ENCODE data around the gene ASPG. TPM values are rescaled to one million over a fixed set of nuclear protein-coding genes. Genes with fewer than 3 reads are reported as not detected.

ASPG gene
- total RNA-seq, 1 experiment from 2014 or later: not detected

GRCh38 chr14:104081261-104081835 lies 4.2 kb upstream of the ASPG start:
- DNase-seq: no peak
- Histone ChIP-seq H3K27me3 (ENCODE audit: low read length) (no peaks in the 10 kb centered on the region), H3K27ac (ENCODE audit: low read length) (no peak overlapping the region), H3K9ac (ENCODE audit: low read length) (no peak overlapping the region), H3K36me3 (ENCODE audit: insufficient read depth, low read length) (no peaks in the 10 kb centered on the region), H3K4me2 (ENCODE audit: low read depth, low read length, poor library complexity, severe bottlenecking) (no peak overlapping the region), H3K79me2 (ENCODE audit: low read length) (no peaks in the 10 kb centered on the region), H4K20me1 (ENCODE audit: insufficient read depth, low read depth, low read length) (no peaks in the 10 kb centered on the region), H3K4me1 (ENCODE audit: low read length) (no peaks in the 10 kb centered on the region), H3K9me2 (replicated peaks; ENCODE audit: insufficient read depth, low read length) (no peaks in the 10 kb centered on the region), H3K4me3 (ENCODE audit: low read length) (no peak overlapping the region), H2AFZ (ENCODE audit: low read length) (no peak overlapping the region), H3K9me3 (ENCODE audit: low read length) (no peaks in the 10 kb centered on the region)

- Histone ChIP-seq H3K4me3 (ENCODE audit: low read length) (no peak overlapping the region), H3K9ac (ENCODE audit: low read length) (no peak overlapping the region), H3K27me3 (ENCODE audit: low read length) (no peaks in the 10 kb centered on the region), H3K4me2 (ENCODE audit: low read depth, low read length, poor library complexity, severe bottlenecking) (no peak overlapping the region), H3K79me2 (ENCODE audit: low read length) (no peaks in the 10 kb centered on the region), H2AFZ (ENCODE audit: low read length) (no peak overlapping the region), H3K4me1 (ENCODE audit: low read length) (no peaks in the 10 kb centered on the region), H3K9me2 (replicated peaks; ENCODE audit: insufficient read depth, low read length) (no peaks in the 10 kb centered on the region), H3K27ac (ENCODE audit: low read length) (no peak overlapping the region), H4K20me1 (ENCODE audit: insufficient read depth, low read depth, low read length) (no peaks in the 10 kb centered on the region), H3K36me3 (ENCODE audit: insufficient read depth, low read length) (no peaks in the 10 kb centered on the region), H3K9me3 (ENCODE audit: low read length) (no peaks in the 10 kb centered on the region)
- DNase-seq: no peak
Observed at GRCh38 chr14:104081951-104082464, 3.5 kb upstream of the ASPG start.

GRCh38 chr14:104082807-104083206 lies 2.7 kb upstream of the ASPG start:
- Histone ChIP-seq H3K4me1 (ENCODE audit: low read length) (no peaks in the 10 kb centered on the region), H3K4me3 (ENCODE audit: low read length) (no peak overlapping the region), H3K9me2 (replicated peaks; ENCODE audit: insufficient read depth, low read length) (no peaks in the 10 kb centered on the region), H2AFZ (ENCODE audit: low read length) (no peak overlapping the region), H3K9me3 (ENCODE audit: low read length) (no peaks in the 10 kb centered on the region), H3K79me2 (ENCODE audit: low read length) (no peaks in the 10 kb centered on the region), H3K27ac (ENCODE audit: low read length) (no peak overlapping the region), H3K4me2 (ENCODE audit: low read depth, low read length, poor library complexity, severe bottlenecking) (no peak overlapping the region), H3K27me3 (ENCODE audit: low read length) (no peaks in the 10 kb centered on the region), H4K20me1 (ENCODE audit: insufficient read depth, low read depth, low read length) (no peaks in the 10 kb centered on the region), H3K9ac (ENCODE audit: low read length) (no peak overlapping the region), H3K36me3 (ENCODE audit: insufficient read depth, low read length) (no peaks in the 10 kb centered on the region)
- no peak for DNase-seq

- no peak for DNase-seq
- Histone ChIP-seq H2AFZ (ENCODE audit: low read length) (no peak overlapping the region), H3K4me3 (ENCODE audit: low read length) (no peak overlapping the region), H3K9ac (ENCODE audit: low read length) (no peak overlapping the region), H3K9me2 (replicated peaks; ENCODE audit: insufficient read depth, low read length) (no peaks in the 10 kb centered on the region), H3K79me2 (ENCODE audit: low read length) (no peaks in the 10 kb centered on the region), H4K20me1 (ENCODE audit: insufficient read depth, low read depth, low read length) (no peaks in the 10 kb centered on the region), H3K4me2 (ENCODE audit: low read depth, low read length, poor library complexity, severe bottlenecking) (no peak overlapping the region), H3K4me1 (ENCODE audit: low read length) (no peaks in the 10 kb centered on the region), H3K36me3 (ENCODE audit: insufficient read depth, low read length) (no peaks in the 10 kb centered on the region), H3K27ac (ENCODE audit: low read length) (no peak overlapping the region), H3K9me3 (ENCODE audit: low read length) (no peaks in the 10 kb centered on the region), H3K27me3 (ENCODE audit: low read length) (no peaks in the 10 kb centered on the region)
Observed at GRCh38 chr14:104084251-104085002, 1.1 kb upstream of the ASPG start.

GRCh38 chr14:104085889-104086201 lies 345 bp downstream of the ASPG start:
- no peak overlapping the region for H3K4me2 ChIP-seq (ENCODE audit: low read depth, low read length, poor library complexity, severe bottlenecking)

GRCh38 chr14:104086210-104086660 lies 735 bp downstream of the ASPG start:
- Histone ChIP-seq H3K9ac (ENCODE audit: low read length) (no peak overlapping the region), H4K20me1 (ENCODE audit: insufficient read depth, low read depth, low read length) (no peaks in the 10 kb centered on the region), H3K4me3 (ENCODE audit: low read length) (no peak overlapping the region), H3K4me1 (ENCODE audit: low read length) (no peaks in the 10 kb centered on the region), H3K36me3 (ENCODE audit: insufficient read depth, low read length) (no peaks in the 10 kb centered on the region), H3K27ac (ENCODE audit: low read length) (no peak overlapping the region), H2AFZ (ENCODE audit: low read length) (no peak overlapping the region), H3K9me3 (ENCODE audit: low read length) (no peaks in the 10 kb centered on the region), H3K9me2 (replicated peaks; ENCODE audit: insufficient read depth, low read length) (no peaks in the 10 kb centered on the region), H3K27me3 (ENCODE audit: low read length) (no peaks in the 10 kb centered on the region), H3K79me2 (ENCODE audit: low read length) (no peaks in the 10 kb centered on the region), H3K4me2 (ENCODE audit: low read depth, low read length, poor library complexity, severe bottlenecking) (no peak overlapping the region)
- no peak for DNase-seq

More at GRCh38 chr14:104085889-104086201, 345 bp downstream of the ASPG start:
- H3K9me3 ChIP-seq (ENCODE audit: low read length): no peaks in the 10 kb centered on the region
- no peaks in the 10 kb centered on the region for H3K4me1 ChIP-seq (ENCODE audit: low read length)
- H2AFZ ChIP-seq (ENCODE audit: low read length): no peak overlapping the region
- H3K9me2 ChIP-seq (replicated peaks; ENCODE audit: insufficient read depth, low read length): no peaks in the 10 kb centered on the region
- no peak for DNase-seq
- H3K27me3 ChIP-seq (ENCODE audit: low read length): no peaks in the 10 kb centered on the region
- no peaks in the 10 kb centered on the region for H3K79me2 ChIP-seq (ENCODE audit: low read length)
- H3K9ac ChIP-seq (ENCODE audit: low read length): no peak overlapping the region
- no peak overlapping the region for H3K4me3 ChIP-seq (ENCODE audit: low read length)
- H4K20me1 ChIP-seq (ENCODE audit: insufficient read depth, low read depth, low read length): no peaks in the 10 kb centered on the region
- no peak overlapping the region for H3K27ac ChIP-seq (ENCODE audit: low read length)
- no peaks in the 10 kb centered on the region for H3K36me3 ChIP-seq (ENCODE audit: insufficient read depth, low read length)

- no peaks in the 10 kb centered on the region for H4K20me1 ChIP-seq (ENCODE audit: insufficient read depth, low read depth, low read length)
- no peak overlapping the region for H3K27ac ChIP-seq (ENCODE audit: low read length)
- no peaks in the 10 kb centered on the region for H3K4me1 ChIP-seq (ENCODE audit: low read length)
- H3K9me2 ChIP-seq (replicated peaks; ENCODE audit: insufficient read depth, low read length): no peaks in the 10 kb centered on the region
- no peak overlapping the region for H3K4me3 ChIP-seq (ENCODE audit: low read length)
- no peak overlapping the region for H2AFZ ChIP-seq (ENCODE audit: low read length)
- H3K9ac ChIP-seq (ENCODE audit: low read length): no peak overlapping the region
- no peaks in the 10 kb centered on the region for H3K9me3 ChIP-seq (ENCODE audit: low read length)
- DNase-seq: no peak
- no peaks in the 10 kb centered on the region for H3K79me2 ChIP-seq (ENCODE audit: low read length)
- H3K27me3 ChIP-seq (ENCODE audit: low read length): no peaks in the 10 kb centered on the region
- no peak overlapping the region for H3K4me2 ChIP-seq (ENCODE audit: low read depth, low read length, poor library complexity, severe bottlenecking)
- no peaks in the 10 kb centered on the region for H3K36me3 ChIP-seq (ENCODE audit: insufficient read depth, low read length)
Observed at GRCh38 chr14:104086661-104087461, 1.4 kb downstream of the ASPG start.

- Histone ChIP-seq H3K9me3 (ENCODE audit: low read length) (no peaks in the 10 kb centered on the region), H3K27ac (ENCODE audit: low read length) (no peak overlapping the region), H3K36me3 (ENCODE audit: insufficient read depth, low read length) (no peaks in the 10 kb centered on the region), H3K9ac (ENCODE audit: low read length) (no peak overlapping the region), H3K4me2 (ENCODE audit: low read depth, low read length, poor library complexity, severe bottlenecking) (no peak overlapping the region), H4K20me1 (ENCODE audit: insufficient read depth, low read depth, low read length) (no peaks in the 10 kb centered on the region; the same call in 1 of the 2 replicates), H3K79me2 (ENCODE audit: low read length) (no peaks in the 10 kb centered on the region), H3K4me3 (ENCODE audit: low read length) (no peak overlapping the region), H3K9me2 (replicated peaks; ENCODE audit: insufficient read depth, low read length) (no peaks in the 10 kb centered on the region), H3K27me3 (ENCODE audit: low read length) (no peaks in the 10 kb centered on the region), H3K4me1 (ENCODE audit: low read length) (no peaks in the 10 kb centered on the region), H2AFZ (ENCODE audit: low read length) (no peak overlapping the region)
- no peak for DNase-seq
Observed at GRCh38 chr14:104087505-104087904, 2.0 kb downstream of the ASPG start.
